Activated naive CD8-positive, alpha-beta T cell treated with anti-CD3 and anti-CD28 coated beads, Interleukin-2, amount 50 U/mL, for 24 hours (primary cell): Measurements from ENCODE around the gene MAP1B.

Experiments used
- ATAC-seq: fragments of 150-1000 bp; cut with Tn5 transposase; one replicate; pipeline ENCODE4 v1.10.0; 2021
- DNase-seq: peaks from one replicate; pipeline ENCODE4 v3.0.0; 2021
- H3K27ac Mint-ChIP-seq: one replicate; pipeline ENCODE4 v1.8.0; 2021; ENCODE audit warnings: mild to moderate bottlenecking, mixed read lengths
- H3K27me3 Mint-ChIP-seq: one replicate; pipeline ENCODE4 v1.8.0; 2021; ENCODE audit warnings: mixed read lengths
- H3K36me3 Mint-ChIP-seq: one replicate; pipeline ENCODE4 v1.8.0; 2021; ENCODE audit warnings: low read depth, mixed read lengths
- H3K4me1 Mint-ChIP-seq: one replicate; pipeline ENCODE4 v1.8.0; 2021; ENCODE audit warnings: mixed read lengths
- H3K4me3 Mint-ChIP-seq: one replicate; pipeline ENCODE4 v1.8.0; 2021; ENCODE audit warnings: mild to moderate bottlenecking, moderate library complexity, mixed read lengths
- H3K9me3 Mint-ChIP-seq: one replicate; pipeline ENCODE4 v1.8.0; 2021; ENCODE audit warnings: mixed read lengths

MAP1B gene

GRCh38 chr5:72235725-72236124 is 128.4 kb downstream of the MAP1B start:
- no peak overlapping the region for H3K27ac Mint-ChIP-seq
- DNase-seq = no peak
- peaks cover 50% of the 10 kb centered on the region for H3K4me1 Mint-ChIP-seq

GRCh38 chr5:72237415-72237814 is 130.1 kb downstream of the MAP1B start:
- no peak overlapping the region for H3K4me3 Mint-ChIP-seq
- H3K27ac Mint-ChIP-seq = no peak overlapping the region
- H3K36me3 Mint-ChIP-seq = peaks cover 58% of the 10 kb centered on the region
- peaks cover 41% of the 10 kb centered on the region for H3K4me1 Mint-ChIP-seq
- H3K27me3 Mint-ChIP-seq = no peaks in the 10 kb centered on the region
- ATAC-seq (no peak), DNase-seq (no peak)
- no peaks in the 10 kb centered on the region for H3K9me3 Mint-ChIP-seq

More at GRCh38 chr5:72235725-72236124, 128.4 kb downstream of the MAP1B start:
- ATAC-seq = no peak
- Mint-ChIP-seq H3K27me3 (no peaks in the 10 kb centered on the region), H3K9me3 (no peaks in the 10 kb centered on the region), H3K36me3 (peaks cover 61% of the 10 kb centered on the region), H3K4me3 (no peak overlapping the region)

GRCh38 chr5:72237879-72238278 is 130.6 kb downstream of the MAP1B start:
- peaks cover 57% of the 10 kb centered on the region for H3K36me3 Mint-ChIP-seq
- H3K9me3 Mint-ChIP-seq = no peaks in the 10 kb centered on the region
- H3K4me1 Mint-ChIP-seq = peaks cover 36% of the 10 kb centered on the region
- no peaks in the 10 kb centered on the region for H3K27me3 Mint-ChIP-seq
- H3K4me3 Mint-ChIP-seq = no peak overlapping the region
- DNase-seq = no peak
- no peak overlapping the region for H3K27ac Mint-ChIP-seq
- ATAC-seq = no peak

GRCh38 chr5:72238712-72239445 is 131.6 kb downstream of the MAP1B start:
- Mint-ChIP-seq H3K27ac (no peak overlapping the region), H3K9me3 (no peaks in the 10 kb centered on the region), H3K27me3 (no peaks in the 10 kb centered on the region), H3K4me3 (no peak overlapping the region), H3K4me1 (peaks cover 30% of the 10 kb centered on the region), H3K36me3 (peaks cover 56% of the 10 kb centered on the region)
- no peak for ATAC-seq
- DNase-seq = no peak

- Mint-ChIP-seq H3K27ac (no peak overlapping the region), H3K36me3 (peaks cover 34% of the 10 kb centered on the region), H3K9me3 (no peaks in the 10 kb centered on the region), H3K4me3 (no peak overlapping the region), H3K27me3 (no peaks in the 10 kb centered on the region), H3K4me1 (peaks cover 16% of the 10 kb centered on the region)
- DNase-seq (no peak), ATAC-seq (no peak)
Measured at GRCh38 chr5:72241346-72242003, 134.2 kb downstream of the MAP1B start.

GRCh38 chr5:72242796-72243475 is 135.7 kb downstream of the MAP1B start:
- DNase-seq = no peak
- Mint-ChIP-seq H3K27me3 (no peaks in the 10 kb centered on the region), H3K4me1 (peaks cover 18% of the 10 kb centered on the region), H3K27ac (no peak overlapping the region), H3K36me3 (peaks cover 25% of the 10 kb centered on the region), H3K9me3 (no peaks in the 10 kb centered on the region), H3K4me3 (no peak overlapping the region)
- no peak for ATAC-seq

- H3K4me1 Mint-ChIP-seq = peaks cover 19% of the 10 kb centered on the region
- H3K27ac Mint-ChIP-seq = no peak overlapping the region
- H3K27me3 Mint-ChIP-seq = no peaks in the 10 kb centered on the region
Measured at GRCh38 chr5:72243706-72244105, 136.4 kb downstream of the MAP1B start.

GRCh38 chr5:72244862-72245371 is 137.6 kb downstream of the MAP1B start:
- H3K27ac Mint-ChIP-seq = no peak overlapping the region
- H3K9me3 Mint-ChIP-seq = no peaks in the 10 kb centered on the region
- no peak overlapping the region for H3K4me3 Mint-ChIP-seq
- H3K27me3 Mint-ChIP-seq = no peaks in the 10 kb centered on the region
- H3K4me1 Mint-ChIP-seq = peaks cover 24% of the 10 kb centered on the region
- DNase-seq (no peak), ATAC-seq (no peak)
- H3K36me3 Mint-ChIP-seq = peaks cover 16% of the 10 kb centered on the region

More at GRCh38 chr5:72243706-72244105, 136.4 kb downstream of the MAP1B start:
- Mint-ChIP-seq H3K9me3 (no peaks in the 10 kb centered on the region), H3K36me3 (peaks cover 19% of the 10 kb centered on the region), H3K4me3 (no peak overlapping the region)
- no peak for DNase-seq
- no peak for ATAC-seq

- peaks cover 27% of the 10 kb centered on the region for H3K4me1 Mint-ChIP-seq
- H3K4me3 Mint-ChIP-seq = no peak overlapping the region
- H3K9me3 Mint-ChIP-seq = no peaks in the 10 kb centered on the region
- ATAC-seq = no peak
- no peak overlapping the region for H3K27ac Mint-ChIP-seq
- peaks cover 16% of the 10 kb centered on the region for H3K36me3 Mint-ChIP-seq
- DNase-seq = no peak
- no peaks in the 10 kb centered on the region for H3K27me3 Mint-ChIP-seq
Measured at GRCh38 chr5:72245546-72245945, 138.3 kb downstream of the MAP1B start.

- ATAC-seq (no peak), DNase-seq (no peak)
- Mint-ChIP-seq H3K4me1 (peaks cover 27% of the 10 kb centered on the region), H3K9me3 (no peaks in the 10 kb centered on the region), H3K36me3 (peaks cover 15% of the 10 kb centered on the region), H3K4me3 (no peak overlapping the region), H3K27ac (no peak overlapping the region), H3K27me3 (no peaks in the 10 kb centered on the region)
Measured at GRCh38 chr5:72245951-72246532, 138.8 kb downstream of the MAP1B start.

GRCh38 chr5:72246954-72247442 is 139.7 kb downstream of the MAP1B start:
- DNase-seq = no peak
- Mint-ChIP-seq H3K9me3 (no peaks in the 10 kb centered on the region), H3K36me3 (peaks cover 6% of the 10 kb centered on the region), H3K4me3 (no peak overlapping the region), H3K27me3 (no peaks in the 10 kb centered on the region), H3K4me1 (peaks cover 27% of the 10 kb centered on the region), H3K27ac (no peak overlapping the region)
- no peak for ATAC-seq

GRCh38 chr5:72248410-72248981 is 141.2 kb downstream of the MAP1B start:
- DNase-seq (no peak), ATAC-seq (no peak)
- H3K27ac Mint-ChIP-seq = no peak overlapping the region
- H3K27me3 Mint-ChIP-seq = no peaks in the 10 kb centered on the region
- H3K4me1 Mint-ChIP-seq = peaks cover 27% of the 10 kb centered on the region
- peaks cover 9% of the 10 kb centered on the region for H3K36me3 Mint-ChIP-seq
- H3K4me3 Mint-ChIP-seq = no peak overlapping the region
- no peaks in the 10 kb centered on the region for H3K9me3 Mint-ChIP-seq

GRCh38 chr5:72251386-72251785 is 144.1 kb downstream of the MAP1B start:
- Mint-ChIP-seq H3K27ac (no peak overlapping the region), H3K27me3 (no peaks in the 10 kb centered on the region), H3K9me3 (no peaks in the 10 kb centered on the region), H3K36me3 (peaks cover 14% of the 10 kb centered on the region), H3K4me1 (peaks cover 15% of the 10 kb centered on the region), H3K4me3 (no peak overlapping the region)
- ATAC-seq (no peak), DNase-seq (no peak)

- H3K36me3 Mint-ChIP-seq = peaks cover 19% of the 10 kb centered on the region
- peaks cover 13% of the 10 kb centered on the region for H3K4me1 Mint-ChIP-seq
- no peaks in the 10 kb centered on the region for H3K27me3 Mint-ChIP-seq
- no peak for ATAC-seq
- H3K27ac Mint-ChIP-seq = no peak overlapping the region
- H3K4me3 Mint-ChIP-seq = no peak overlapping the region
- no peaks in the 10 kb centered on the region for H3K9me3 Mint-ChIP-seq
- no peak for DNase-seq
Measured at GRCh38 chr5:72252008-72252407, 144.7 kb downstream of the MAP1B start.
